SH-SY5Y (cell line): ENCODE measurements around the gene OR11L1.

ENCODE experiments used
- GATA2 ChIP-seq: IDR thresholded peaks from 2 replicates; pipeline ENCODE4 v1.6.1; 2011; ENCODE audit warnings: mild to moderate bottlenecking, low read depth, low read length
- GATA3 ChIP-seq: IDR thresholded peaks from 2 replicates; pipeline ENCODE4 v1.6.1; 2011; ENCODE audit warnings: low read depth, mild to moderate bottlenecking, low read length, moderate library complexity

GRCh38 chr1:247862756-247863155 is 21.1 kb upstream of the OR11L1 start:
- TF ChIP-seq GATA2 (no peak), GATA3 (no peak)
